ENCODE measurements around the gene PTPN4. TPM values are rescaled to one million over a fixed set of nuclear protein-coding genes. Genes with fewer than 3 reads are reported as not detected.

PTPN4 gene
- total RNA-seq, 1 experiment from 2014 or later, result 42.2 TPM

- H3K9me3 ChIP-seq (ENCODE audit: low read depth, low read length, poor library complexity, severe bottlenecking), result no peaks in the 10 kb centered on the region
- TF ChIP-seq EZH2 (IDR thresholded peaks at IDR 0.05; ENCODE audit: borderline replicate concordance, low read depth, low read length, poor library complexity, severe bottlenecking) (no peak), CTCF (conservative IDR thresholded peaks at IDR 0.05; ENCODE audit: low read depth, low read length) (no peak)
- no peak overlapping the region for H3K4me3 ChIP-seq (ENCODE audit: low read depth, low read length, poor library complexity, severe bottlenecking)
- no peaks in the 10 kb centered on the region for H3K27me3 ChIP-seq (replicated peaks; ENCODE audit: insufficient read depth, low read depth, low read length, poor library complexity)
- H3K36me3 ChIP-seq (ENCODE audit: insufficient read depth, low read length, poor library complexity, severe bottlenecking), result no peaks in the 10 kb centered on the region
- ChIA-PET CTCF (no interaction called here), POLR2A (ENCODE audit: low non-redundant PET) (no interaction called here)
- H3K4me1 ChIP-seq (ENCODE audit: insufficient read depth, low read length, poor library complexity, severe bottlenecking), result no peaks in the 10 kb centered on the region
- no peak overlapping the region for H3K27ac ChIP-seq (ENCODE audit: low read depth, low read length, poor library complexity, severe bottlenecking)
- DNase-seq (ENCODE audit: low spot score), result no peak
- intact Hi-C loops (cut with micrococcal nuclease; ENCODE audit: unreplicated experiment), result no loop called here
- BruUV-seq (replicated peaks), result no TSS peak
Measured at GRCh38 chr2:119723186-119723585, 36.5 kb upstream of the PTPN4 start.

DNA sequence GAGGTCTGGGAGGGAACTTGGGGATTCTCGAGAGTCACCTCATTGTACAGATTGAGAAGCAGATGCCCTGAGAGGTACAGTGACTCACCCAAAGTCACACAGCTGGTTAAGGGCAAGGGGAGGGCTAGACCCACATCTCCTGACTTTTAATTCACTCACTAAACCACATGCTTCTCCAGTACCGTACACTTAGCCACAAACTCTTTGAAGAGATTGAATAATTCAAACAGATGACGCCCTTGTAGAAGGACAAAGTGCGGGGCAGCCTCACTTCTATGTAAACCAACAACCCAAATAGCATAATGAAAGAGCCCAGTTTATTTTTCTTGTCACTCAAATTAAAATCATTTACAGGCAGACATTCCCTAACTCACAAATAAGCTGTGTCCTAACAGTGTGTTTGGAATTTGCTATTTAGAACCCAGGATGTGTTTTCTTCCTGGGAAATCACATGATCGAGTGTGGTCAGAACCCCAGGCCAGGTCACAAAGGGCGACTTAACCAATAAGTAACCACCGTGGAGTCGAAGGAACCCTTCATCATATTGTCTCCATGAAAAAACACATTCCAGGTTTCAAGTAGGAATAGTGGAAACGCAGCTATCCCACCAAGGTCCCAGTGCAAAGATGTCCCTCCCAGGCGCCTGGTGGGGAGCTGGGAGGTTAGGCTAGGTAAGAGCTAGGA is 35.8 kb upstream of the PTPN4 start:
- H3K27me3 ChIP-seq (replicated peaks; ENCODE audit: insufficient read depth, low read depth, low read length, poor library complexity), result no peaks in the 10 kb centered on the region
- no peak for DNase-seq (ENCODE audit: low spot score)
- BruUV-seq (replicated peaks), result no TSS peak
- H3K36me3 ChIP-seq (ENCODE audit: insufficient read depth, low read length, poor library complexity, severe bottlenecking), result no peaks in the 10 kb centered on the region
- ChIA-PET POLR2A (ENCODE audit: low non-redundant PET) (no interaction called here), CTCF (no interaction called here)
- no peaks in the 10 kb centered on the region for H3K4me1 ChIP-seq (ENCODE audit: insufficient read depth, low read length, poor library complexity, severe bottlenecking)
- no peak overlapping the region for H3K4me3 ChIP-seq (ENCODE audit: low read depth, low read length, poor library complexity, severe bottlenecking)
- TF ChIP-seq EZH2 (IDR thresholded peaks at IDR 0.05; ENCODE audit: borderline replicate concordance, low read depth, low read length, poor library complexity, severe bottlenecking) (no peak), CTCF (conservative IDR thresholded peaks at IDR 0.05; ENCODE audit: low read depth, low read length) (no peak)
- H3K9me3 ChIP-seq (ENCODE audit: low read depth, low read length, poor library complexity, severe bottlenecking), result no peaks in the 10 kb centered on the region
- intact Hi-C loops (cut with micrococcal nuclease; ENCODE audit: unreplicated experiment), result no loop called here
- H3K27ac ChIP-seq (ENCODE audit: low read depth, low read length, poor library complexity, severe bottlenecking), result no peak overlapping the region

DNA sequence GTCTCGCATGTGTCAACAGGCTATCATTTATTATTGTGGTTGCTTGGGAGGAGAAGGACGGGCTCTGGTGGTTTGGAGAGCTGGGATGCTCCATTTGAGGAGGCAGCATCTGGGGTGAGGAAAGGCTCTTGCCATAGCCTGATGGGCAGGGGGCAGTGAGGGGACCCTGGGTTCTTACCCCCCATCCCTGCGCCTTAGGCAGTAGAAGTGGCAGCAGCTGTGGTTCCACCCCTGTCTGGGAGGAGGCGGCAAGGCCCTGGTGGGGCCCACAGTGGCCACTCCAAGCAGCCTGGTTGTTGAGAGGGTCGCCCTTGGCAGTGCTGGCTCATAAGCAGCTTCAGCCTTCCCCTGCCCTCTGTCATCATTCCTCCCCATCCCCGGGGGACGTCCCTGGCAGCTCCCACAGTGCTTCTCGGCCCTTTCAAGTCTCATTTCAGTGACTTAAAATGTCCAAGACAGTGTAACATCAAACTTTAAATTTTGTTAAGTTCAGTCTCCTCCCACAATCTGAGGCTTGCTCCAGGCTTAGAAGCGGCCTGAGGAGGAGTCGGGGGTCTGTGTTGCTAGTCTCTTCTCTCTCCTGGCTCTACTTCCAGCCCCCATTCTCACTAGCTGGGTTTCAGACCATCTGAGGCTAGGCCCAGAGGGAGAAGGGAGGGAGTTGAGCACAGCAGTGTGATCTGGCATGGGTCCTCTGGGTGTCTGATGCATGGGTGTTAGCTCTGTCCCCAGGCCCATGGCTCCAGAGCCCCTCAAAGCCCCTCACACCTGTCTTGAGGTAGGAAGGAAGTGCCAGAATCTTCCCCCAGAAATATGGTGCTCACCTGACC is 34.9 kb upstream of the PTPN4 start:
- no peaks in the 10 kb centered on the region for H3K27me3 ChIP-seq (replicated peaks; ENCODE audit: insufficient read depth, low read depth, low read length, poor library complexity)
- H3K27ac ChIP-seq (ENCODE audit: low read depth, low read length, poor library complexity, severe bottlenecking), result no peak overlapping the region
- no peaks in the 10 kb centered on the region for H3K9me3 ChIP-seq (ENCODE audit: low read depth, low read length, poor library complexity, severe bottlenecking)
- BruUV-seq (replicated peaks), result no TSS peak
- H3K36me3 ChIP-seq (ENCODE audit: insufficient read depth, low read length, poor library complexity, severe bottlenecking), result no peaks in the 10 kb centered on the region
- intact Hi-C loops (cut with micrococcal nuclease; ENCODE audit: unreplicated experiment), result no loop called here
- H3K4me3 ChIP-seq (ENCODE audit: low read depth, low read length, poor library complexity, severe bottlenecking), result no peak overlapping the region
- ChIA-PET POLR2A (ENCODE audit: low non-redundant PET) (no interaction called here), CTCF (no interaction called here)
- no peak for TF ChIP-seq EZH2 (IDR thresholded peaks at IDR 0.05; ENCODE audit: borderline replicate concordance, low read depth, low read length, poor library complexity, severe bottlenecking)
- no peak for TF ChIP-seq CTCF (conservative IDR thresholded peaks at IDR 0.05; ENCODE audit: low read depth, low read length)
- no peak for DNase-seq (ENCODE audit: low spot score)
- H3K4me1 ChIP-seq (ENCODE audit: insufficient read depth, low read length, poor library complexity, severe bottlenecking), result no peaks in the 10 kb centered on the region

All from A673 (cell line).